Right lung (tissue), 5 donors: ENCODE results near the gene GJA3. TPM values are rescaled to one million over a fixed set of nuclear protein-coding genes. Genes with fewer than 3 reads are reported as not detected.
"Not testable (repeated sequence)": the region's sequence is repeated elsewhere in the genome, so short reads cannot be mapped to it uniquely, and the experiment has no call there.

Experiments
- DNase-seq, 2 donors: peaks; one replicate each; pipeline ENCODE4 v3.0.0-alpha.2; 2013
- polyA plus RNA-seq, 5 donors: library from polyadenylated mRNA; unstranded; fragments of 120-200 nt; gene quantifications; one replicate each; pipeline versions ENCODE4 v1.2.1 to v1.2.3, GENCODE V29; 2013; ENCODE audit warnings: inconsistent platforms in 1 of 5, low replicate concordance in 1 of 5; ENCODE audit not compliant: insufficient read length in 5 of 5, insufficient read depth in 1 of 5

The GJA3 gene
- polyA plus RNA-seq, 5 donors = 0.04 to 0.18 (median 0.07) TPM

- not testable (repeated sequence) for DNase-seq
These were observed 7.6 kb downstream of the GJA3 start for GRCh38 chr13:20153290-20153689.

- DNase-seq = no peak
These were observed 9.2 kb downstream of the GJA3 start for GRCh38 chr13:20151612-20152011.

- no peak for DNase-seq
These were observed 9.8 kb downstream of the GJA3 start for GRCh38 chr13:20151016-20151415.

GRCh38 chr13:20150561-20150960 is 10.3 kb downstream of the GJA3 start:
- no peak for DNase-seq

GRCh38 chr13:20149762-20150161 is 11.1 kb downstream of the GJA3 start:
- no peak for DNase-seq

- no peak for DNase-seq
These were observed 12.2 kb downstream of the GJA3 start for GRCh38 chr13:20148501-20149183.

GRCh38 chr13:20146381-20146780 is 14.5 kb downstream of the GJA3 start:
- DNase-seq = no peak

- no peak for DNase-seq
These were observed 15.3 kb downstream of the GJA3 start for GRCh38 chr13:20145521-20145920.

GRCh38 chr13:20144141-20144850 is 16.6 kb downstream of the GJA3 start:
- no peak for DNase-seq

GRCh38 chr13:20142927-20143480 is 17.8 kb downstream of the GJA3 start:
- DNase-seq = no peak

- DNase-seq = no peak
These were observed 18.6 kb downstream of the GJA3 start for GRCh38 chr13:20142023-20142926.

GRCh38 chr13:20141238-20142022 is 19.4 kb downstream of the GJA3 start:
- DNase-seq = no peak

GRCh38 chr13:20140487-20140886 is 20.4 kb downstream of the GJA3 start:
- no peak for DNase-seq

- no peak for DNase-seq
These were observed 23.0 kb downstream of the GJA3 start for GRCh38 chr13:20137875-20138274.

GRCh38 chr13:20136781-20137703 is 23.8 kb downstream of the GJA3 start:
- no peak for DNase-seq

GRCh38 chr13:20134732-20135131 is 26.1 kb downstream of the GJA3 start:
- no peak for DNase-seq

- no peak for DNase-seq
These were observed 28.7 kb downstream of the GJA3 start for GRCh38 chr13:20132052-20132634.

GRCh38 chr13:20131057-20131832 is 29.6 kb downstream of the GJA3 start:
- no peak for DNase-seq

- DNase-seq = no peak
These were observed 30.2 kb downstream of the GJA3 start for GRCh38 chr13:20130652-20131051.
